Activated CD8-positive, alpha-beta T cell treated with anti-CD3 and anti-CD28 coated beads for 36 hours (primary cell): ENCODE results near the gene PLPPR5. TPM values are rescaled to one million over a fixed set of nuclear protein-coding genes. Genes with fewer than 3 reads are reported as not detected.

Experiments used
- ATAC-seq: fragments of 200-7000 bp; cut with Tn5 transposase; one replicate; pipeline ENCODE4 v1.10.0; 2021; ENCODE audit warnings: mild to moderate bottlenecking, moderate library complexity
- CTCF ChIA-PET: fragments of 350-600 bp; sonication (Branson Sonifier 250); formaldehyde crosslinking; loops from one replicate; lab custom pipeline; 2021; ENCODE audit warnings: antibody characterized with exemption; lab: Charles Lee
- POLR2A ChIA-PET: fragments of 350-600 bp; sonication (Branson Sonifier 250); formaldehyde crosslinking; loops from one replicate; lab custom pipeline; 2021; ENCODE audit warnings: antibody characterized with exemption; lab: Charles Lee
- DNase-seq: peaks from one replicate; pipeline ENCODE4 v3.0.0-alpha.2; 2020
- H3K27ac Mint-ChIP-seq: one replicate; pipeline ENCODE4 v1.8.0; 2021; ENCODE audit warnings: mild to moderate bottlenecking, mixed read lengths
- H3K27me3 Mint-ChIP-seq: one replicate; pipeline ENCODE4 v1.8.0; 2021; ENCODE audit warnings: mixed read lengths
- H3K36me3 Mint-ChIP-seq: one replicate; pipeline ENCODE4 v1.8.0; 2021; ENCODE audit warnings: low read depth, mixed read lengths
- H3K4me1 Mint-ChIP-seq: one replicate; pipeline ENCODE4 v1.8.0; 2021; ENCODE audit warnings: low read depth, mixed read lengths
- H3K4me3 Mint-ChIP-seq: one replicate; pipeline ENCODE4 v1.8.0; 2021; ENCODE audit warnings: mild to moderate bottlenecking, moderate library complexity, mixed read lengths
- H3K9me3 Mint-ChIP-seq: one replicate; pipeline ENCODE4 v1.8.0; 2021; ENCODE audit warnings: mixed read lengths
- CTCF ChIP-seq: fragments of 200-600 bp; IDR thresholded peaks from one replicate; pipeline ENCODE4 v1.8.0; 2022; ENCODE audit warnings: antibody characterized with exemption, mild to moderate bottlenecking
- intact Hi-C: fragments of 100-400 bp; cut with micrococcal nuclease; formaldehyde crosslinking; loops from one replicate; pipeline ENCODE4 v1.10.0; 2022
- total RNA-seq, 2 experiments: library from RNA; stranded (reverse); gene quantifications; one replicate each; pipeline ENCODE4 v1.2.3, GENCODE V29; 2021

PLPPR5 gene
- total RNA-seq, 2 experiments from 2014 or later: 0.07 TPM

- TF ChIP-seq CTCF: no peak
- Mint-ChIP-seq H3K27ac (no peak overlapping the region), H3K27me3 (no peaks in the 10 kb centered on the region), H3K36me3 (no peaks in the 10 kb centered on the region), H3K4me3 (no peak overlapping the region), H3K9me3 (no peaks in the 10 kb centered on the region), H3K4me1 (peaks cover 8% of the 10 kb centered on the region)
- ATAC-seq (peak; percentile 68), DNase-seq (peak; percentile 46)
- CTCF ChIA-PET: no interaction called here
- intact Hi-C loops: no loop called here
- POLR2A ChIA-PET: no interaction called here
Measured at GRCh38 chr1:98940722-98941079, 64.0 kb downstream of the PLPPR5 start.

GRCh38 chr1:98940069-98940721 is 64.5 kb downstream of the PLPPR5 start:
- CTCF ChIA-PET: no interaction called here
- DNase-seq (no peak), ATAC-seq (no peak)
- Mint-ChIP-seq H3K9me3 (no peaks in the 10 kb centered on the region), H3K27me3 (no peaks in the 10 kb centered on the region), H3K27ac (no peak overlapping the region), H3K4me3 (no peak overlapping the region), H3K4me1 (peaks cover 8% of the 10 kb centered on the region), H3K36me3 (no peaks in the 10 kb centered on the region)
- POLR2A ChIA-PET: no interaction called here
- TF ChIP-seq CTCF: no peak
- intact Hi-C loops: no loop called here

DNA sequence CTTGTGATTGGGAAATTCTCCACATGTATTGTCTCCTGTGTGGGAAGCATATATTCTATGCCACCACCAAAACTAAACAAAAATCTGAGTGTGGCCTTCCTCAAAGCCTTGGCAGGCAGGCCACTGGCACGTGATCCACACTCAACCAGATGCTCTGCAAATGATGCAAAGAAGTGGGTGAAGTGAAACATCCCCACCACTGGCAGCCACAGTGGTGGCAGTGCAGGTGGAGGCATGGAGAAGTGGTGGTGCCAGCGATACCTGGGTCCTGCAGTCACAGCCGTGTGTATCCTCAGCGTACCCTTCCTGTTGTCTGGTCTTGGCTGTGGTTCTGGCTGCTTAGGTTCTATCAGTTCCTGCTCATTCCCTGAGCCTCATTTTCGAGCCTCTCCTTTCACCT is 65.2 kb downstream of the PLPPR5 start:
- H3K4me1 Mint-ChIP-seq: peaks cover 8% of the 10 kb centered on the region
- ATAC-seq (no peak), DNase-seq (no peak)
- no peaks in the 10 kb centered on the region for H3K36me3 Mint-ChIP-seq
- ChIA-PET CTCF (no interaction called here), POLR2A (no interaction called here)
- H3K9me3 Mint-ChIP-seq: no peaks in the 10 kb centered on the region
- intact Hi-C loops: no loop called here
- TF ChIP-seq CTCF: no peak
- no peak overlapping the region for H3K4me3 Mint-ChIP-seq
- H3K27ac Mint-ChIP-seq: no peak overlapping the region
- no peaks in the 10 kb centered on the region for H3K27me3 Mint-ChIP-seq

DNA sequence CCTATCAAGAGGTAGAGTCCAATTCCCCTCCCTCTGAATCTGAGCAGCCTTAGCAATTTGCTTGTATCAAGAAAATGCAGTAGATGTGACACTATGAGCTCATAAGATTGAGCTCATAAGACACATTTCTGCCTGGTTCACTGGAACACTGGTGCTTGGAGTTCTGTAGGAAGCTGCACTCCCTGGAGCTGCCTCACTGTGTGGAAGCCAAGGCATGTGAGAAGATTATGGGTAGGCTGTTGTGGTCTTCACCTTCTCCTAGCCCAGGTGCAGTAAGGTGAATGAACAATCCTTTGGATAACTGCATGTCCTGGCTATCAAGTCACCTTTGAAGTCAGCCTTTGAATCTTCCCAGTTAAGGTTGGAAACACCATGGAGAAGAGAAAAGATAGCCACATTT is 67.3 kb downstream of the PLPPR5 start:
- ChIA-PET POLR2A (no interaction called here), CTCF (interaction anchor here (1.1 kb wide), 1 partner anchor 10 kb away, joined by 3 read pairs; no protein-coding TSS in a partner anchor)
- intact Hi-C loops: no loop called here
- no peak for DNase-seq
- ATAC-seq: no peak
- Mint-ChIP-seq H3K27ac (no peak overlapping the region), H3K27me3 (no peaks in the 10 kb centered on the region), H3K4me1 (peaks cover 8% of the 10 kb centered on the region), H3K9me3 (no peaks in the 10 kb centered on the region), H3K4me3 (no peak overlapping the region), H3K36me3 (no peaks in the 10 kb centered on the region)
- no peak for TF ChIP-seq CTCF

DNA sequence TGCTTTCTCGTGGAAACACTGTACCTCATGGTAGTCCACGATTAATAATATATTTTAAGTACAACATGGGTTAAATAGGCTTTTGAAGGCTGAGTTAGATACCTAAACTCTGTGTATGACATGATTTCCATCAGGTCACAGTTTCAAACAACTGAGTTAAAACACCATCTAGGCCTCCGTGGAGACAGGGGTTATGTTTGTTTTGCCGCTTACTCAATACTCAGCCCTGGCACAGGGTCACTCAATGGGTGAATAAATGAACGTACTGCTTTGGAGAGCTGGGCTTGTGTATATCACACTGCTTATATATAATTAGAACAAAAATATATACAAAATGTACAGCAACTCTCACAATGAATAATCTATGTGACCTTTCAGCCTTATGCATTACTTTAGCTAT is 72.5 kb downstream of the PLPPR5 start:
- intact Hi-C loops: no loop called here
- Mint-ChIP-seq H3K27me3 (no peaks in the 10 kb centered on the region), H3K4me1 (no peaks in the 10 kb centered on the region), H3K27ac (no peak overlapping the region), H3K9me3 (no peaks in the 10 kb centered on the region), H3K4me3 (no peak overlapping the region), H3K36me3 (no peaks in the 10 kb centered on the region)
- no peak for TF ChIP-seq CTCF
- DNase-seq (no peak), ATAC-seq (no peak)
- ChIA-PET CTCF (interaction anchor here (1.4 kb wide), 1 partner anchor 37 kb away, joined by 5 read pairs; no protein-coding TSS in a partner anchor), POLR2A (no interaction called here)
